Measurements from ENCODE around the gene PTPRR. TPM values are rescaled to one million over a fixed set of nuclear protein-coding genes. Genes with fewer than 3 reads are reported as not detected.
A peak's percentile ranks its signal among the peaks of the same experiment; 100 is the strongest.

PTPRR gene
- total and polyA plus RNA-seq, 2 donors (not counting 1 experiment from before 2014, with no cell fraction given): 0.44 to 0.50 TPM

- Histone ChIP-seq H3K79me2 (ENCODE audit: control insufficient read depth, insufficient read depth, low read length) (no peaks in the 10 kb centered on the region), H3K27ac (ENCODE audit: insufficient read depth, low read length) (no peak overlapping the region), H4K20me1 (ENCODE audit: control insufficient read depth, extremely low read depth, insufficient read depth, low read length) (no peaks in the 10 kb centered on the region), H3K9ac (ENCODE audit: insufficient read depth, low read length) (no peak overlapping the region), H3K27me3 (ENCODE audit: control insufficient read depth, insufficient read depth, low read length) (no peaks in the 10 kb centered on the region), H3K4me2 (ENCODE audit: extremely low read depth, insufficient read depth, low read length) (no peak overlapping the region), H2AFZ (ENCODE audit: low read length) (no peak overlapping the region), H3K9me3 (ENCODE audit: control insufficient read depth, insufficient read depth, low read depth, low read length) (no peaks in the 10 kb centered on the region), H3K4me1 (ENCODE audit: control insufficient read depth, extremely low read depth, insufficient read depth, low read length) (peaks cover 4% of the 10 kb centered on the region), H3K4me3 (replicated peaks in 1 of 4; ENCODE audit: control extremely low read depth in 1 of 4, insufficient read depth in 1 of 4, low read depth in 3 of 4, low read length in 4 of 4) (no peak overlapping the region), H3K36me3 (ENCODE audit: control insufficient read depth, insufficient read depth, low read length) (no peaks in the 10 kb centered on the region)
- no peak for TF ChIP-seq EZH2 (IDR thresholded peaks at IDR 0.05; ENCODE audit: low read length, missing control alignments)
- TF ChIP-seq CTCF (conservative IDR thresholded peaks at IDR 0.05 in 1 of 2, IDR thresholded peaks at IDR 0.05 in 1 of 2; ENCODE audit: low read depth in 1 of 2, low read length in 2 of 2): no peak
- DNase-seq (ENCODE audit: low read depth in 2 of 2): peak; percentile 13 to 68
Observed at GRCh38 chr12:70652451-70652850, 268.1 kb downstream of the PTPRR start.

DNA sequence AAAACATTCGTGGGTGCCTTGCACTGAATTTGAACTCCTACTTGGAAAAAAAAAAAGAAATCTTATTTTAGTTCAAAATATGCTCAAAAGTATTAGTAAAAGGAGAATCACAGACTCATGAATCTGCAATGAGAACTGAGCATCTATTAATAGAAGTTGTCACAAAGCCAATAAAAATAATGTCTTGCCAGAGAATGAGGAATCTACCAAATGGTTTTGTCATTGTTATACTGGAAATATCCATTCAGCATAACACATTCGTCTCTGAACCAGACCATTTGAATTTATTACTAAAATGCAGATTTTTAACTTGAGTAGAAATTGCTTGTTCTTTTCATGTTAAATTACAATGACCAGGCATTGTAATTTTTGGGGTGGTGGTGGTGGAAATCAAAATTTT, 271.7 kb downstream of the PTPRR start:
- no peak overlapping the region for H3K27ac ChIP-seq (ENCODE audit: insufficient read depth, low read length)
- H3K4me2 ChIP-seq (ENCODE audit: extremely low read depth, insufficient read depth, low read length): no peak overlapping the region
- H3K4me1 ChIP-seq (ENCODE audit: control insufficient read depth, extremely low read depth, insufficient read depth, low read length): peaks cover 20% of the 10 kb centered on the region

DNA sequence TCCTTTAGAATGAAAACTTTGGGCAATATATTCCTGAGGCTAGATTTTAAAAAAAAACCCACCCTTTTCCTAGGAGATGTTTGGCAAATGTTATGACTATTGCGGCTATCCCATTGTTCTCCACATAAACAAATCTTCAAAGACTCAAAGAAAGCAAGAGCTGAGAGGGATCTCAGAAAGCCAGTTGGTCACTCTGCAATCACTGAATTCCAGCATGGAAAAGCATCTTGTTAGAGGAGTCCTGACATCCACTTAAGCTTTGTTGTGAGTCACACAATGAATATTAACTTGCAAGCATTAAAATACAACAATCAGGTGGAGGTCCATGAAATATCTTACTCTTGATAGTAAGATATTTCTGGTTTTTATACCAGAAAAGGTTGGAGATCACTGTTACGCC, 272.3 kb downstream of the PTPRR start:
- no peak overlapping the region for H3K9ac ChIP-seq (ENCODE audit: insufficient read depth, low read length)
- H3K9me3 ChIP-seq (ENCODE audit: control insufficient read depth, insufficient read depth, low read depth, low read length): no peaks in the 10 kb centered on the region
- H3K4me2 ChIP-seq (ENCODE audit: extremely low read depth, insufficient read depth, low read length): no peak overlapping the region
- H3K4me1 ChIP-seq (ENCODE audit: control insufficient read depth, extremely low read depth, insufficient read depth, low read length): peaks cover 20% of the 10 kb centered on the region
- DNase-seq (ENCODE audit: low read depth in 2 of 2): peak in 1 of 2 donors; percentile 89
- H2AFZ ChIP-seq (ENCODE audit: low read length): no peak overlapping the region
- H3K79me2 ChIP-seq (ENCODE audit: control insufficient read depth, insufficient read depth, low read length): no peaks in the 10 kb centered on the region
- no peak overlapping the region for H3K27ac ChIP-seq (ENCODE audit: insufficient read depth, low read length)
- no peaks in the 10 kb centered on the region for H4K20me1 ChIP-seq (ENCODE audit: control insufficient read depth, extremely low read depth, insufficient read depth, low read length)
- no peaks in the 10 kb centered on the region for H3K27me3 ChIP-seq (ENCODE audit: control insufficient read depth, insufficient read depth, low read length)
- H3K36me3 ChIP-seq (ENCODE audit: control insufficient read depth, insufficient read depth, low read length): no peaks in the 10 kb centered on the region
- TF ChIP-seq CTCF (conservative IDR thresholded peaks at IDR 0.05 in 1 of 2, IDR thresholded peaks at IDR 0.05 in 1 of 2; ENCODE audit: low read depth in 1 of 2, low read length in 2 of 2) (no peak), EZH2 (IDR thresholded peaks at IDR 0.05; ENCODE audit: low read length, missing control alignments) (no peak)
- no peak overlapping the region for H3K4me3 ChIP-seq (replicated peaks in 1 of 4; ENCODE audit: control extremely low read depth in 1 of 4, insufficient read depth in 1 of 4, low read depth in 3 of 4, low read length in 4 of 4)

More for the DNA sequence above, 271.7 kb downstream of the PTPRR start:
- no peak overlapping the region for H3K9ac ChIP-seq (ENCODE audit: insufficient read depth, low read length)
- no peaks in the 10 kb centered on the region for H3K36me3 ChIP-seq (ENCODE audit: control insufficient read depth, insufficient read depth, low read length)
- H4K20me1 ChIP-seq (ENCODE audit: control insufficient read depth, extremely low read depth, insufficient read depth, low read length): no peaks in the 10 kb centered on the region
- peak; percentile 67 to 91 for DNase-seq (ENCODE audit: low read depth in 2 of 2)
- no peaks in the 10 kb centered on the region for H3K79me2 ChIP-seq (ENCODE audit: control insufficient read depth, insufficient read depth, low read length)
- H3K4me3 ChIP-seq (replicated peaks in 1 of 4; ENCODE audit: control extremely low read depth in 1 of 4, insufficient read depth in 1 of 4, low read depth in 3 of 4, low read length in 4 of 4): no peak overlapping the region
- H3K9me3 ChIP-seq (ENCODE audit: control insufficient read depth, insufficient read depth, low read depth, low read length): no peaks in the 10 kb centered on the region
- H2AFZ ChIP-seq (ENCODE audit: low read length): no peak overlapping the region
- H3K27me3 ChIP-seq (ENCODE audit: control insufficient read depth, insufficient read depth, low read length): no peaks in the 10 kb centered on the region
- TF ChIP-seq CTCF (conservative IDR thresholded peaks at IDR 0.05 in 1 of 2, IDR thresholded peaks at IDR 0.05 in 1 of 2; ENCODE audit: low read depth in 1 of 2, low read length in 2 of 2) (no peak), EZH2 (IDR thresholded peaks at IDR 0.05; ENCODE audit: low read length, missing control alignments) (no peak)

Data from fibroblast of lung (primary cell).